Body of pancreas (tissue), 4 donors: ENCODE data around the gene THSD7A. TPM values are rescaled to one million over a fixed set of nuclear protein-coding genes. Genes with fewer than 3 reads are reported as not detected.

Experiments used
- ATAC-seq: fragments of 150-250 bp; one replicate; pipeline ENCODE4 v1.9.1; 2016
- DNase-seq, 4 donors: peaks; one replicate each; pipeline ENCODE4 v3.0.0-alpha.2; 2019
- H3K27ac ChIP-seq, 4 donors: fragments of 200-600 bp; sonication (generic); 1 replicate in 3 of 4; 2 replicates in 1 of 4; pipeline versions ENCODE4 v1.5.1 to v1.6.1; 2016 to 2019; ENCODE audit warnings: mild to moderate bottlenecking in 1 of 4, mixed read lengths in 1 of 4, moderate library complexity in 1 of 4
- H3K27me3 ChIP-seq, 2 donors: fragments of 200-600 bp; sonication (generic); one replicate each; pipeline ENCODE4 v1.6.0; 2016; ENCODE audit warnings: mild to moderate bottlenecking in 1 of 2
- H3K36me3 ChIP-seq, 2 donors: fragments of 200-600 bp; sonication (generic); replicated peaks in 1 of 2; 2 replicates each; pipeline ENCODE4 v1.5.1; 2016; ENCODE audit warnings: low read depth in 2 of 2; ENCODE audit not compliant: insufficient read depth in 1 of 2
- H3K4me1 ChIP-seq: fragments of 200-600 bp; sonication (generic); one replicate; pipeline ENCODE4 v1.6.0; 2016
- H3K4me3 ChIP-seq, 2 donors: fragments of 200-600 bp; sonication (generic); 1 replicate in 1 of 2; 2 replicates in 1 of 2; pipeline ENCODE4 v1.5.1; 2016 to 2019
- H3K9me3 ChIP-seq, 3 donors: fragments of 200-600 bp; sonication (generic); 1 replicate in 2 of 3; 2 replicates in 1 of 3; pipeline ENCODE4 v1.5.1; 2016
- POLR2A ChIP-seq, 3 donors: fragments of 450-650 bp; IDR thresholded peaks; one replicate each; pipeline ENCODE4 v1.6.1; 2016; ENCODE audit warnings: antibody characterized with exemption in 3 of 3, mild to moderate bottlenecking in 2 of 3
- WGBS, 2 donors: methylation state at CpG; one replicate each; pipeline ENCODE4 v1.1.5; 2017; 5-methylcytosine and 5-hydroxymethylcytosine counted together
- intact Hi-C: fragments of 100-400 bp; cut with DNase I; formaldehyde crosslinking; loops from one replicate; pipeline ENCODE4 v1.15.1; 2023
- total RNA-seq, 2 donors: library from RNA; depleted of rRNA; stranded (reverse); fragments of >200 nt; gene quantifications; one replicate each; pipeline ENCODE4 v1.1.0, GENCODE V29; 2016
- TF ChIP-seq, protein P1 (sequence below), 7 experiments: fragments of 450-650 bp in 4 of 7; fragments of 200-600 bp in 3 of 7; sonication (generic) in 3 of 7; IDR thresholded peaks; one replicate each; pipeline ENCODE4 v1.5.1; 2016 to 2019; ENCODE audit warnings: antibody characterized with exemption in 7 of 7

Gene THSD7A
- total RNA-seq, 2 donors from 2014 or later: 0.66 to 7.0 TPM

DNA sequence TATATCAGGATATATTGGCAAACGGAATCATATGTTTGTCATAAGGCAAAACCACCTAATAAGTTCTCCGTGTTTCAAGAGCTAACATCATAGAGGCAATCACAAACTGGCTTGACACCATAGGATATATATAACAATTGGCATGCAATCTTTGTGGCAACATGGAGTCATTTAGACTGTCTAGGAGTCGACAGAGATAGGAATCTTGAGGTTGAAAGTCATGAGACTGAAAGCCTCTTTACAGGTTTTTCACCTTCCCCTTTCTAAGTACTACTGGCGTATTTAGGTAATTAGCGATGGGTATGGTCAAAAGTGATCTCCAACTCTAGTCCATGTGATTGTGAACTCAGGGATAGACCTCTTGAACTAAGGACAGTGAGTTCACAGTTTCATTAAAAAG is 63.7 kb downstream of the THSD7A start:
- H3K36me3 ChIP-seq: no peaks in the 10 kb centered on the region
- DNase-seq: no peak
- TF ChIP-seq, protein P1, sequence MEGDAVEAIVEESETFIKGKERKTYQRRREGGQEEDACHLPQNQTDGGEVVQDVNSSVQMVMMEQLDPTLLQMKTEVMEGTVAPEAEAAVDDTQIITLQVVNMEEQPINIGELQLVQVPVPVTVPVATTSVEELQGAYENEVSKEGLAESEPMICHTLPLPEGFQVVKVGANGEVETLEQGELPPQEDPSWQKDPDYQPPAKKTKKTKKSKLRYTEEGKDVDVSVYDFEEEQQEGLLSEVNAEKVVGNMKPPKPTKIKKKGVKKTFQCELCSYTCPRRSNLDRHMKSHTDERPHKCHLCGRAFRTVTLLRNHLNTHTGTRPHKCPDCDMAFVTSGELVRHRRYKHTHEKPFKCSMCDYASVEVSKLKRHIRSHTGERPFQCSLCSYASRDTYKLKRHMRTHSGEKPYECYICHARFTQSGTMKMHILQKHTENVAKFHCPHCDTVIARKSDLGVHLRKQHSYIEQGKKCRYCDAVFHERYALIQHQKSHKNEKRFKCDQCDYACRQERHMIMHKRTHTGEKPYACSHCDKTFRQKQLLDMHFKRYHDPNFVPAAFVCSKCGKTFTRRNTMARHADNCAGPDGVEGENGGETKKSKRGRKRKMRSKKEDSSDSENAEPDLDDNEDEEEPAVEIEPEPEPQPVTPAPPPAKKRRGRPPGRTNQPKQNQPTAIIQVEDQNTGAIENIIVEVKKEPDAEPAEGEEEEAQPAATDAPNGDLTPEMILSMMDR (IDR thresholded peaks at IDR 0.05): no peak
- no peak for TF ChIP-seq POLR2A (IDR thresholded peaks at IDR 0.05)
- H3K4me3 ChIP-seq: no peak overlapping the region
- WGBS, 2 donors: 60 to 73% methylated on average over 5 of the region's 5 CpGs
- no peaks in the 10 kb centered on the region for H3K9me3 ChIP-seq
- no peaks in the 10 kb centered on the region for H3K4me1 ChIP-seq
- no peak overlapping the region for H3K27ac ChIP-seq
- no peaks in the 10 kb centered on the region for H3K27me3 ChIP-seq
- no peak for ATAC-seq
- intact Hi-C loops: no loop called here

DNA sequence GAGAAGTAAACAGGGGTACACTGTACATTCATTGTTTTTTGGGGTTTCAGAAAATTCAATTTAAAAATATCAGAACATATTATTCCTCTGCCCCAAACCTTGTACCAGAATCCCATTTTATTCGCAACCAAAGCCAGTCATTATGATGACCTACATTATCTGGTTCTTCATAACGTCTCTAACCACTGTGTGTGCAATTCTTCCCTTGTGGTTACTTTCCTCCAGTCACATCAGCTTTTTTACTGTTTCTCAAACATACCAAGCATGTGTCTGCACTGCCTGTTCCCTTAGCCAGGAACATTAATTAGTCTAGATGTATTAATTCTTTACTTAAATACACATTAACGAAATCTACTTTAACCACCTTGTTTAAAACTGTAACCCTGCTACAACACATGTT is 64.8 kb downstream of the THSD7A start:
- TF ChIP-seq, protein P1 (IDR thresholded peaks at IDR 0.05): no peak
- TF ChIP-seq POLR2A (IDR thresholded peaks at IDR 0.05): no peak
- intact Hi-C loops: no loop called here
- H3K36me3 ChIP-seq: no peaks in the 10 kb centered on the region
- no peaks in the 10 kb centered on the region for H3K9me3 ChIP-seq
- H3K27me3 ChIP-seq: no peaks in the 10 kb centered on the region
- DNase-seq: no peak
- no peak overlapping the region for H3K4me3 ChIP-seq
- WGBS, 2 donors: 68 to 73% methylated on average over 3 of the region's 3 CpGs
- no peak for ATAC-seq
- H3K27ac ChIP-seq: no peak overlapping the region
- no peaks in the 10 kb centered on the region for H3K4me1 ChIP-seq

DNA sequence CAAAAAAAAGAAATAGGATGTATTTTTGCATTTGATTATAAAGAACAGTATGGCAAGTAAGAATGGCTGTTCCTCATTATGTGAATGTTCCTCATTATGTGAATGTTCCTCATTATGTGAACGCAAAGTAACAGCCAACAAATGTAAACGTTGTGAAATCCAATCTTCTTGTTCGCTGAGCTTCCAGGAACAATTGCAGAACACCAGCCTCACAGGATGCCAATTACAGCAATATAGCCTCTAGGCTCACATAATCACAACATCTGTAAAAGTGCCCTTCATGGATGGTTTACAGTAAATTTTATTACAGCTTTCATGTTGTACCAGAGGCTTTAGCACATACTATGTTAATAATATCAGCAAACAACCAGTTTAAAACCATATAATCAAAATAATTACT is 71.6 kb downstream of the THSD7A start:
- DNase-seq (no peak), ATAC-seq (no peak)
- WGBS, 2 donors: 36 to 60% methylated on average over 3 of the region's 3 CpGs

DNA sequence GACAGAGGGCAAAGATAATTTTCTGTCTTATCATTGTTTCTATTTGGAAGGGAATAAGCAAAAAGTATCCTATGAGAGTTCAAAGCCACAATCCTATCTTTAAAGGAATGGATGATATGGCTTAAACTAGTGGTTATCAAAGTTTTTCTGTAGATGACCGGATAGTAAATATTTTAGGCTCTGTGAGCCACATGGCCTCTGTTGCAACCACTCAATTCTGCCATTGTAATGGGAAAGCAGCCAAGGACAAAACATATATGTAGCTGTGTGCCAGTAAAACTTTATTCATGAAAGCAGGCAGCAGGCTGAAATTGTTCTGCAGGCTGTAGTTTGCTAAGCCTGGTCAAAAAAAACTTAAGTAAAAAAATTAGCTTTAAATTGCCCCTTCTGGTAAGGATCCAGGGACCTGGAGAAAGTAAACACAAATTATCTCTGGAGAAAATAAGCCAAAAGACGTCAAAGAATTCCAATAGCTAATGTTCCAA is 73.3 kb downstream of the THSD7A start:
- 32 to 49% methylated on average over 2 of the region's 2 CpGs for WGBS, 2 donors
- H3K27me3 ChIP-seq: no peaks in the 10 kb centered on the region
- no peaks in the 10 kb centered on the region for H3K4me1 ChIP-seq
- H3K9me3 ChIP-seq: no peaks in the 10 kb centered on the region
- TF ChIP-seq, protein P1 (IDR thresholded peaks at IDR 0.05): no peak
- TF ChIP-seq POLR2A (IDR thresholded peaks at IDR 0.05): no peak
- ATAC-seq (no peak), DNase-seq (no peak)
- intact Hi-C loops: no loop called here
- H3K27ac ChIP-seq: no peak overlapping the region
- H3K36me3 ChIP-seq: no peaks in the 10 kb centered on the region
- no peak overlapping the region for H3K4me3 ChIP-seq

More for the DNA sequence above, 71.6 kb downstream of the THSD7A start:
- Histone ChIP-seq H3K27ac (no peak overlapping the region), H3K4me1 (no peaks in the 10 kb centered on the region), H3K27me3 (no peaks in the 10 kb centered on the region), H3K36me3 (no peaks in the 10 kb centered on the region), H3K9me3 (no peaks in the 10 kb centered on the region), H3K4me3 (no peak overlapping the region)
- TF ChIP-seq POLR2A (IDR thresholded peaks at IDR 0.05): no peak
- TF ChIP-seq, protein P1 (IDR thresholded peaks at IDR 0.05): no peak
- intact Hi-C loops: no loop called here

DNA sequence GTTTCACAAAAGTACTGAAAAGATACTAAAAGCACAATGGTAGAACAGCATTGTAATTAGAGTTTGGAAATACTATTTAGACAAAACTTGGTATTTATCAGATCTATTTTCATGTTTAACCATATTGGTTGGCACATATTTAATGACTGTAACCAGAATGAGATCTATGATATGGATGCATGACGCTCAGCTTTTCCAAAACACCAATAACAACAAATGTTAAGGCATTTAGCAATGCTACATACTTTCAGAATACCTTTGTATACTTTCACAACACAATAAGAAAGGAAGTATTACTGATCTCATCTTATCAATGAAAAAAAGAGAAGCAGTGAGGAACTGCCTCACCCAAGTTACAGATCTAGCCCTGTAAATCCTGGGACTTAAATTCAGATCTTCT is 74.8 kb downstream of the THSD7A start:
- H3K27me3 ChIP-seq: no peaks in the 10 kb centered on the region
- ATAC-seq (no peak), DNase-seq (no peak)
- no peak overlapping the region for H3K27ac ChIP-seq
- intact Hi-C loops: no loop called here
- TF ChIP-seq POLR2A (IDR thresholded peaks at IDR 0.05): no peak
- TF ChIP-seq, protein P1 (IDR thresholded peaks at IDR 0.05): no peak
- H3K4me1 ChIP-seq: no peaks in the 10 kb centered on the region
- H3K9me3 ChIP-seq: no peaks in the 10 kb centered on the region
- WGBS, 2 donors: 68 to 83% methylated on average over 1 of the region's 1 CpG
- H3K36me3 ChIP-seq: no peaks in the 10 kb centered on the region
- H3K4me3 ChIP-seq: no peak overlapping the region
